Stimulated activated CD8-positive, alpha-beta memory T cell treated with anti-CD3 and anti-CD28 coated beads, Interleukin-7, amount 100 ng/mL, for 1 hour (primary cell): Measurements from ENCODE around the gene PRLH.

Experiments
- DNase-seq, 2 donors: peaks; one replicate each; pipeline ENCODE4 v3.0.0-alpha.2; 2020; ENCODE audit warnings: low read depth in 2 of 2

Gene PRLH

GRCh38 chr2:237539681-237540080, 26.7 kb upstream of the PRLH start:
- no peak for DNase-seq

- no peak for DNase-seq
These were observed 26.1 kb upstream of the PRLH start for GRCh38 chr2:237540223-237540775.

GRCh38 chr2:237540823-237541222, 25.6 kb upstream of the PRLH start:
- no peak for DNase-seq

- no peak for DNase-seq
These were observed 25.1 kb upstream of the PRLH start for GRCh38 chr2:237541243-237541642.

- no peak for DNase-seq
These were observed 24.2 kb upstream of the PRLH start for GRCh38 chr2:237542001-237542704.

GRCh38 chr2:237546040-237546875, 20.1 kb upstream of the PRLH start:
- DNase-seq, result no peak

GRCh38 chr2:237546876-237547395, 19.4 kb upstream of the PRLH start:
- DNase-seq, result no peak

GRCh38 chr2:237547841-237548416, 18.4 kb upstream of the PRLH start:
- DNase-seq, result no peak

GRCh38 chr2:237549216-237549615, 17.2 kb upstream of the PRLH start:
- DNase-seq, result no peak

GRCh38 chr2:237549643-237550415, 16.5 kb upstream of the PRLH start:
- DNase-seq, result no peak

- no peak for DNase-seq
These were observed 15.3 kb upstream of the PRLH start for GRCh38 chr2:237551071-237551574.

- no peak for DNase-seq
These were observed 13.5 kb upstream of the PRLH start for GRCh38 chr2:237552908-237553307.

- no peak for DNase-seq
These were observed 12.4 kb upstream of the PRLH start for GRCh38 chr2:237553948-237554347.

GRCh38 chr2:237555560-237555959, 10.8 kb upstream of the PRLH start:
- no peak for DNase-seq

- DNase-seq, result no peak
These were observed 9.4 kb upstream of the PRLH start for GRCh38 chr2:237556773-237557632.

GRCh38 chr2:237557633-237558015, 8.8 kb upstream of the PRLH start:
- no peak for DNase-seq

GRCh38 chr2:237558961-237559641, 7.3 kb upstream of the PRLH start:
- no peak for DNase-seq

GRCh38 chr2:237561221-237561620, 5.2 kb upstream of the PRLH start:
- no peak for DNase-seq

- no peak for DNase-seq
These were observed 2.6 kb upstream of the PRLH start for GRCh38 chr2:237563816-237564215.
